RWPE2 (cell line): ENCODE measurements around the gene CHD9.
"Not testable (repeated sequence)": the region's sequence is repeated elsewhere in the genome, so short reads cannot be mapped to it uniquely, and the experiment has no call there.

ENCODE experiments used
- ATAC-seq: fragments of 200-7000 bp; cut with Tn5 transposase; 3 replicates; pipeline ENCODE4 v1.9.1; 2021; ENCODE audit warnings: low read depth
- DNase-seq: peaks from one replicate; pipeline ENCODE4 v3.0.0-alpha.2; 2020; ENCODE audit warnings: low spot score
- H3K27ac ChIP-seq: fragments of 450-650 bp; 2 replicates; pipeline ENCODE4 v1.5.1; 2017; ENCODE audit warnings: mild to moderate bottlenecking; ENCODE audit not compliant: poor library complexity, severe bottlenecking
- H3K27me3 ChIP-seq: fragments of 250-450 bp; sonication (Bioruptor Pico); 2 replicates; pipeline ENCODE4 v1.5.1; 2021; ENCODE audit warnings: mild to moderate bottlenecking, moderate library complexity; ENCODE audit not compliant: insufficient read depth, poor library complexity, severe bottlenecking
- H3K36me3 ChIP-seq: fragments of 250-450 bp; sonication (Bioruptor Pico); 2 replicates; pipeline ENCODE4 v1.5.1; 2020; ENCODE audit warnings: low read depth, mild to moderate bottlenecking, moderate library complexity
- H3K4me1 ChIP-seq: fragments of 250-450 bp; sonication (Bioruptor Pico); 2 replicates; pipeline ENCODE4 v1.5.1; 2021; ENCODE audit warnings: mild to moderate bottlenecking, moderate library complexity; ENCODE audit not compliant: insufficient read depth, poor library complexity, severe bottlenecking
- H3K4me3 ChIP-seq: fragments of 250-450 bp; sonication (Bioruptor Pico); 2 replicates; pipeline ENCODE4 v1.5.1; 2021; ENCODE audit warnings: mild to moderate bottlenecking, moderate library complexity; ENCODE audit not compliant: severe bottlenecking
- H3K9me3 ChIP-seq: fragments of 250-450 bp; sonication (Bioruptor Pico); 2 replicates; pipeline ENCODE4 v1.5.1; 2021; ENCODE audit warnings: mild to moderate bottlenecking, moderate library complexity; ENCODE audit not compliant: severe bottlenecking
- CTCF ChIP-seq: fragments of 450-650 bp; IDR thresholded peaks from one replicate; pipeline ENCODE4 v1.5.1; 2017; ENCODE audit warnings: mild to moderate bottlenecking, moderate library complexity; ENCODE audit not compliant: poor library complexity, severe bottlenecking

CHD9 gene

GRCh38 chr16:53258809-53259208 lies 204.0 kb downstream of the CHD9 start:
- ATAC-seq, result no peak
- Histone ChIP-seq H3K27me3 (peaks cover 4% of the 10 kb centered on the region), H3K9me3 (no peaks in the 10 kb centered on the region), H3K27ac (no peak overlapping the region), H3K4me1 (peaks cover 5% of the 10 kb centered on the region), H3K36me3 (peaks cover 90% of the 10 kb centered on the region), H3K4me3 (no peak overlapping the region)
- DNase-seq, result no peak
- no peak for TF ChIP-seq CTCF

GRCh38 chr16:53261276-53261675 lies 206.5 kb downstream of the CHD9 start:
- peaks cover 5% of the 10 kb centered on the region for H3K4me1 ChIP-seq
- H3K27me3 ChIP-seq, result peaks cover 4% of the 10 kb centered on the region
- no peak for DNase-seq
- no peak overlapping the region for H3K4me3 ChIP-seq
- no peaks in the 10 kb centered on the region for H3K9me3 ChIP-seq
- H3K27ac ChIP-seq, result no peak overlapping the region
- no peak for TF ChIP-seq CTCF
- no peak for ATAC-seq
- peaks cover 91% of the 10 kb centered on the region for H3K36me3 ChIP-seq

- no peak overlapping the region for H3K27ac ChIP-seq
- peaks cover 100% of the 10 kb centered on the region for H3K36me3 ChIP-seq
- peaks cover 4% of the 10 kb centered on the region for H3K27me3 ChIP-seq
- ATAC-seq (no peak), DNase-seq (no peak)
- no peaks in the 10 kb centered on the region for H3K4me1 ChIP-seq
- TF ChIP-seq CTCF, result no peak
- H3K9me3 ChIP-seq, result no peaks in the 10 kb centered on the region
- no peak overlapping the region for H3K4me3 ChIP-seq
Measured at GRCh38 chr16:53262645-53263044, 207.9 kb downstream of the CHD9 start.

- Histone ChIP-seq H3K27me3 (no peaks in the 10 kb centered on the region), H3K27ac (no peak overlapping the region), H3K9me3 (no peaks in the 10 kb centered on the region), H3K36me3 (peaks cover 96% of the 10 kb centered on the region), H3K4me1 (no peaks in the 10 kb centered on the region), H3K4me3 (no peak overlapping the region)
- no peak for DNase-seq
- TF ChIP-seq CTCF, result no peak
- ATAC-seq, result no peak
Measured at GRCh38 chr16:53266156-53266555, 211.4 kb downstream of the CHD9 start.

- H3K9me3 ChIP-seq, H3K4me1 ChIP-seq, H3K27ac ChIP-seq, ATAC-seq, H3K4me3 ChIP-seq, DNase-seq, H3K27me3 ChIP-seq: not testable (repeated sequence)
- H3K36me3 ChIP-seq, result peaks cover 85% of the 10 kb centered on the region
Measured at GRCh38 chr16:53278498-53278897, 223.7 kb downstream of the CHD9 start.
